PFSK-1 (cell line): ENCODE results near the gene MAP4K4.

Experiments
- FOXP2 ChIP-seq: optimal IDR thresholded peaks from 2 replicates; pipeline ENCODE3; 2011; ENCODE audit warnings: borderline replicate concordance, control low read depth, inconsistent platforms; ENCODE audit not compliant: insufficient read depth; ENCODE audit errors: extremely low read length, extremely low read depth
- POLR2AphosphoS5 ChIP-seq: IDR thresholded peaks from 2 replicates; pipeline ENCODE4 v1.6.1; 2012; ENCODE audit warnings: low read depth, mild to moderate bottlenecking, control low read depth, low read length, moderate library complexity
- SIN3A ChIP-seq: IDR thresholded peaks from 2 replicates; pipeline ENCODE4 v1.6.1; 2012; ENCODE audit warnings: mild to moderate bottlenecking, low read length, moderate library complexity, borderline replicate concordance; ENCODE audit not compliant: insufficient read depth
- TAF1 ChIP-seq: IDR thresholded peaks from 2 replicates; pipeline ENCODE4 v1.6.1; 2012; ENCODE audit warnings: low read length, control low read depth, borderline replicate concordance; ENCODE audit not compliant: insufficient read depth
- TF ChIP-seq, protein P1 (sequence below), 2 experiments: IDR thresholded peaks; 2 replicates each; pipeline versions ENCODE4 v1.6.1 to v1.8.0; 2011 to 2012; ENCODE audit warnings: low read depth in 2 of 2, low read length in 2 of 2, control low read depth in 1 of 2, inconsistent platforms in 1 of 2, mild to moderate bottlenecking in 1 of 2, moderate library complexity in 1 of 2; ENCODE audit not compliant: insufficient read depth in 1 of 2

The MAP4K4 gene

GRCh38 chr2:101732199-101732598 is 34.7 kb downstream of the MAP4K4 start:
- TF ChIP-seq POLR2AphosphoS5 (no peak), TAF1 (no peak), SIN3A (no peak), FOXP2 (no peak)
- TF ChIP-seq, protein P1, sequence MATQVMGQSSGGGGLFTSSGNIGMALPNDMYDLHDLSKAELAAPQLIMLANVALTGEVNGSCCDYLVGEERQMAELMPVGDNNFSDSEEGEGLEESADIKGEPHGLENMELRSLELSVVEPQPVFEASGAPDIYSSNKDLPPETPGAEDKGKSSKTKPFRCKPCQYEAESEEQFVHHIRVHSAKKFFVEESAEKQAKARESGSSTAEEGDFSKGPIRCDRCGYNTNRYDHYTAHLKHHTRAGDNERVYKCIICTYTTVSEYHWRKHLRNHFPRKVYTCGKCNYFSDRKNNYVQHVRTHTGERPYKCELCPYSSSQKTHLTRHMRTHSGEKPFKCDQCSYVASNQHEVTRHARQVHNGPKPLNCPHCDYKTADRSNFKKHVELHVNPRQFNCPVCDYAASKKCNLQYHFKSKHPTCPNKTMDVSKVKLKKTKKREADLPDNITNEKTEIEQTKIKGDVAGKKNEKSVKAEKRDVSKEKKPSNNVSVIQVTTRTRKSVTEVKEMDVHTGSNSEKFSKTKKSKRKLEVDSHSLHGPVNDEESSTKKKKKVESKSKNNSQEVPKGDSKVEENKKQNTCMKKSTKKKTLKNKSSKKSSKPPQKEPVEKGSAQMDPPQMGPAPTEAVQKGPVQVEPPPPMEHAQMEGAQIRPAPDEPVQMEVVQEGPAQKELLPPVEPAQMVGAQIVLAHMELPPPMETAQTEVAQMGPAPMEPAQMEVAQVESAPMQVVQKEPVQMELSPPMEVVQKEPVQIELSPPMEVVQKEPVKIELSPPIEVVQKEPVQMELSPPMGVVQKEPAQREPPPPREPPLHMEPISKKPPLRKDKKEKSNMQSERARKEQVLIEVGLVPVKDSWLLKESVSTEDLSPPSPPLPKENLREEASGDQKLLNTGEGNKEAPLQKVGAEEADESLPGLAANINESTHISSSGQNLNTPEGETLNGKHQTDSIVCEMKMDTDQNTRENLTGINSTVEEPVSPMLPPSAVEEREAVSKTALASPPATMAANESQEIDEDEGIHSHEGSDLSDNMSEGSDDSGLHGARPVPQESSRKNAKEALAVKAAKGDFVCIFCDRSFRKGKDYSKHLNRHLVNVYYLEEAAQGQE (IDR thresholded peaks at IDR 0.05; ENCODE audit: insufficient read depth in 1 of 2, low read depth in 2 of 2, low read length in 2 of 2) = no peak

DNA sequence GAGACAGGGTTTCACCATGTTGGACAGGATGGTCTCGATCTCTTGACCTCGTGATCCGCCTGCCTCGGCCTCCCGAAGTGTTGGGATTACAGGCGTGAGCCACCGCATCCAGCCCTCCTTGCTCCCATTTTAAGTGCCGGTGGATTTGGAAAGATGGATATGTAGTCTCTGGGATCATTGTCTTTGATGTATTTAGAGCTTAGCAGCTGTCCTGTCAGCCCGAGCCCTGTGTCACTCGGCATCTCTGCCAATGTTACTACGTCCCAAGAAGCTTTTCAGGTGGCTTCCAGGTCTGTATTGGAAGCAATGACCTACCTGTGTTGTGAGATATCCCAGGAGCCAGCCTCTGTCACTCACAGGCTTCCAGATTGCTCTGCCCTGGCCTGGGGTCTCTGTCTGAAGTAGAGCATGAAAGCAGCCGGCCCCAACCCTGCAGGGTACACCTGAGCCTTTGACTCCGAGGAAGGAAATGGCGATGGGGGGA is 35.3 kb downstream of the MAP4K4 start:
- TF ChIP-seq, protein P1 (IDR thresholded peaks at IDR 0.05; ENCODE audit: insufficient read depth in 1 of 2, low read depth in 2 of 2, low read length in 2 of 2) = no peak
- TF ChIP-seq FOXP2 = no peak
- TF ChIP-seq POLR2AphosphoS5 = no peak
- no peak for TF ChIP-seq TAF1
- TF ChIP-seq SIN3A = no peak

GRCh38 chr2:101733257-101733993 is 35.9 kb downstream of the MAP4K4 start:
- no peak for TF ChIP-seq TAF1
- TF ChIP-seq, protein P1 (IDR thresholded peaks at IDR 0.05; ENCODE audit: insufficient read depth in 1 of 2, low read depth in 2 of 2, low read length in 2 of 2) = no peak
- no peak for TF ChIP-seq SIN3A
- TF ChIP-seq POLR2AphosphoS5 = no peak
- TF ChIP-seq FOXP2 = no peak

GRCh38 chr2:101734505-101735165 is 37.1 kb downstream of the MAP4K4 start:
- TF ChIP-seq, protein P1 (IDR thresholded peaks at IDR 0.05; ENCODE audit: insufficient read depth in 1 of 2, low read depth in 2 of 2, low read length in 2 of 2) = no peak
- no peak for TF ChIP-seq SIN3A
- no peak for TF ChIP-seq POLR2AphosphoS5
- no peak for TF ChIP-seq TAF1
- no peak for TF ChIP-seq FOXP2

DNA sequence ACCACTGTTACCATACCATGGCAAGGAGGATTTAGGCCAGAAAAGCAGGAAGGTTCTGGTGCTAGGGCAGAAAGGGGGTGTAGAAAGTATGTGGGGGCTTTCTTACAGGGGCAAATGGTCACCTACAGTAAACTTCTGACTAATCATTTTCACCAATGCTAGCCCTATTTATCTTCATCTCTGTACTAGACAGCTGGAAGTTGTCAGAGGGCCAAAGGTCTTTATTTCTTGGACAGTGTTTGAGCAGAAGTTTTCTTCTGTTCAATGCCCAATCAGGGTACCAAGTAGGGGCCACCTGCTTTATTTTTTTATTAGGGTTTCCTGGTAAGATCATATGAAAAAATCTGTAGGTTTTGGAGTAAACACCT is 37.6 kb downstream of the MAP4K4 start:
- TF ChIP-seq POLR2AphosphoS5 (no peak), SIN3A (no peak), FOXP2 (no peak), TAF1 (no peak)
- TF ChIP-seq, protein P1 (IDR thresholded peaks at IDR 0.05; ENCODE audit: insufficient read depth in 1 of 2, low read depth in 2 of 2, low read length in 2 of 2) = no peak
